IPS-NIHi11 (cell line): ENCODE measurements around the gene FBXL17.

Source experiments
- DNase-seq: peaks from one replicate; pipeline ENCODE4 v3.0.0; 2012; ENCODE audit warnings: mixed read lengths, low spot score

FBXL17 gene

GRCh38 chr5:107858324-107858723 is 523.6 kb downstream of the FBXL17 start:
- no peak for DNase-seq

GRCh38 chr5:107857785-107858184 is 524.1 kb downstream of the FBXL17 start:
- no peak for DNase-seq

GRCh38 chr5:107855171-107855570 is 526.7 kb downstream of the FBXL17 start:
- no peak for DNase-seq

GRCh38 chr5:107853696-107854095 is 528.2 kb downstream of the FBXL17 start:
- no peak for DNase-seq

GRCh38 chr5:107853031-107853430 is 528.9 kb downstream of the FBXL17 start:
- no peak for DNase-seq

- DNase-seq: no peak
These were observed 532.8 kb downstream of the FBXL17 start for GRCh38 chr5:107849118-107849517.

- no peak for DNase-seq
These were observed 541.3 kb downstream of the FBXL17 start for GRCh38 chr5:107840592-107840991.

- DNase-seq: no peak
These were observed 541.7 kb downstream of the FBXL17 start for GRCh38 chr5:107840161-107840560.

GRCh38 chr5:107835096-107835495 is 546.8 kb downstream of the FBXL17 start:
- no peak for DNase-seq

- DNase-seq: no peak
These were observed 549.2 kb downstream of the FBXL17 start for GRCh38 chr5:107832746-107833145.

GRCh38 chr5:107831612-107832395 is 550.1 kb downstream of the FBXL17 start:
- DNase-seq: no peak

GRCh38 chr5:107830750-107831149 is 551.1 kb downstream of the FBXL17 start:
- DNase-seq: no peak

- DNase-seq: peak; percentile 39
These were observed 555.4 kb downstream of the FBXL17 start for GRCh38 chr5:107826311-107827000.

- no peak for DNase-seq
These were observed 557.1 kb downstream of the FBXL17 start for GRCh38 chr5:107824821-107825220.

GRCh38 chr5:107821288-107821687 is 560.6 kb downstream of the FBXL17 start:
- DNase-seq: no peak

- DNase-seq: no peak
These were observed 561.5 kb downstream of the FBXL17 start for GRCh38 chr5:107820429-107820828.

GRCh38 chr5:107817951-107818350 is 563.9 kb downstream of the FBXL17 start:
- no peak for DNase-seq

- DNase-seq: no peak
These were observed 564.5 kb downstream of the FBXL17 start for GRCh38 chr5:107817436-107817835.

- DNase-seq: no peak
These were observed 566.8 kb downstream of the FBXL17 start for GRCh38 chr5:107815109-107815508.

- DNase-seq: no peak
These were observed 567.6 kb downstream of the FBXL17 start for GRCh38 chr5:107814183-107814827.

GRCh38 chr5:107813559-107813958 is 568.3 kb downstream of the FBXL17 start:
- no peak for DNase-seq

GRCh38 chr5:107812570-107813141 is 569.2 kb downstream of the FBXL17 start:
- no peak for DNase-seq
